Nephron (organoid): ENCODE measurements around the gene ERRFI1.
"Not testable (repeated sequence)": the region's sequence is repeated elsewhere in the genome, so short reads cannot be mapped to it uniquely, and the experiment has no call there.

Experiments used
- H3K27ac Mint-ChIP-seq, 3 experiments: 2 replicates each; pipeline ENCODE4 v1.8.0; 2020; ENCODE audit warnings: mixed read lengths in 3 of 3, mild to moderate bottlenecking in 2 of 3, moderate library complexity in 1 of 3
- H3K27me3 Mint-ChIP-seq: 2 replicates; pipeline ENCODE4 v1.8.0; 2021; ENCODE audit warnings: low read depth, mild to moderate bottlenecking, moderate library complexity, mixed read lengths
- H3K36me3 Mint-ChIP-seq: 2 replicates; pipeline ENCODE4 v1.8.0; 2020; ENCODE audit warnings: low read depth, mixed read lengths
- H3K4me1 Mint-ChIP-seq: 2 replicates; pipeline ENCODE4 v1.8.0; 2020; ENCODE audit warnings: mixed read lengths
- H3K4me3 Mint-ChIP-seq, 3 experiments: 2 replicates each; pipeline ENCODE4 v1.8.0; 2020; ENCODE audit warnings: mild to moderate bottlenecking in 3 of 3, mixed read lengths in 3 of 3, moderate library complexity in 2 of 3
- H3K9me3 Mint-ChIP-seq: 2 replicates; pipeline ENCODE4 v1.8.0; 2020; ENCODE audit warnings: mixed read lengths
- CTCF ChIP-seq, 3 experiments: fragments of 200-600 bp; sonication (generic); IDR thresholded peaks; one replicate each; pipeline ENCODE4 v1.5.0; 2021; ENCODE audit warnings: antibody characterized with exemption in 3 of 3; ENCODE audit not compliant: unreplicated experiment in 3 of 3

ERRFI1 gene

GRCh38 chr1:7971024-7971423, 55.1 kb downstream of the ERRFI1 start:
- H3K9me3 Mint-ChIP-seq: no peaks in the 10 kb centered on the region
- H3K4me1 Mint-ChIP-seq: peaks cover 5% of the 10 kb centered on the region
- no peaks in the 10 kb centered on the region for H3K27me3 Mint-ChIP-seq
- no peak overlapping the region for H3K4me3 Mint-ChIP-seq
- no peak for TF ChIP-seq CTCF (IDR thresholded peaks at IDR 0.05; ENCODE audit: unreplicated experiment in 3 of 3)
- H3K27ac Mint-ChIP-seq: no peak overlapping the region
- H3K36me3 Mint-ChIP-seq: peaks cover 59% of the 10 kb centered on the region

GRCh38 chr1:7970246-7970645, 55.9 kb downstream of the ERRFI1 start:
- peaks cover 5% of the 10 kb centered on the region for H3K4me1 Mint-ChIP-seq
- H3K27ac Mint-ChIP-seq: no peak overlapping the region
- H3K4me3 Mint-ChIP-seq: no peak overlapping the region
- peaks cover 61% of the 10 kb centered on the region for H3K36me3 Mint-ChIP-seq
- no peaks in the 10 kb centered on the region for H3K27me3 Mint-ChIP-seq
- no peak for TF ChIP-seq CTCF (IDR thresholded peaks at IDR 0.05; ENCODE audit: unreplicated experiment in 3 of 3)
- no peaks in the 10 kb centered on the region for H3K9me3 Mint-ChIP-seq

GRCh38 chr1:7967651-7968050, 58.5 kb downstream of the ERRFI1 start:
- Mint-ChIP-seq H3K4me3 (no peak overlapping the region), H3K4me1 (peaks cover 10% of the 10 kb centered on the region), H3K9me3 (no peaks in the 10 kb centered on the region), H3K36me3 (peaks cover 73% of the 10 kb centered on the region), H3K27ac (no peak overlapping the region), H3K27me3 (no peaks in the 10 kb centered on the region)
- no peak for TF ChIP-seq CTCF (IDR thresholded peaks at IDR 0.05; ENCODE audit: unreplicated experiment in 3 of 3)

GRCh38 chr1:7967196-7967595, 58.9 kb downstream of the ERRFI1 start:
- H3K4me1 Mint-ChIP-seq: peaks cover 10% of the 10 kb centered on the region
- no peaks in the 10 kb centered on the region for H3K9me3 Mint-ChIP-seq
- no peak for TF ChIP-seq CTCF (IDR thresholded peaks at IDR 0.05; ENCODE audit: unreplicated experiment in 3 of 3)
- H3K4me3 Mint-ChIP-seq: no peak overlapping the region
- H3K27me3 Mint-ChIP-seq: no peaks in the 10 kb centered on the region
- peaks cover 69% of the 10 kb centered on the region for H3K36me3 Mint-ChIP-seq
- peak overlapping the region in 1 of 3 experiments; percentile 2 for H3K27ac Mint-ChIP-seq

GRCh38 chr1:7964476-7964875, 61.6 kb downstream of the ERRFI1 start:
- TF ChIP-seq CTCF (IDR thresholded peaks at IDR 0.05; ENCODE audit: unreplicated experiment in 3 of 3): no peak
- no peak overlapping the region for H3K27ac Mint-ChIP-seq
- peaks cover 17% of the 10 kb centered on the region for H3K4me1 Mint-ChIP-seq
- H3K4me3 Mint-ChIP-seq: peak overlapping the region; percentile 54 to 99 (median 98)
- peaks cover 46% of the 10 kb centered on the region for H3K36me3 Mint-ChIP-seq
- no peaks in the 10 kb centered on the region for H3K9me3 Mint-ChIP-seq
- no peaks in the 10 kb centered on the region for H3K27me3 Mint-ChIP-seq

- peak overlapping the region in 1 of 3 experiments; percentile 16 for H3K27ac Mint-ChIP-seq
- peak overlapping the region; percentile 98 to 100 (median 99) for H3K4me3 Mint-ChIP-seq
- H3K27me3 Mint-ChIP-seq, H3K9me3 Mint-ChIP-seq: not testable (repeated sequence)
- H3K4me1 Mint-ChIP-seq: peaks cover 17% of the 10 kb centered on the region
- peaks cover 40% of the 10 kb centered on the region for H3K36me3 Mint-ChIP-seq
Measured at GRCh38 chr1:7963841-7964240, 62.3 kb downstream of the ERRFI1 start.

GRCh38 chr1:7963378-7963730, 62.8 kb downstream of the ERRFI1 start:
- H3K9me3 Mint-ChIP-seq, H3K27me3 Mint-ChIP-seq: not testable (repeated sequence)
- Mint-ChIP-seq H3K27ac (peak overlapping the region in 1 of 3 experiments; percentile 16), H3K4me1 (peaks cover 17% of the 10 kb centered on the region), H3K4me3 (peak overlapping the region; percentile 98 to 100 (median 99)), H3K36me3 (peaks cover 37% of the 10 kb centered on the region)
